Astrocyte of the cerebellum (primary cell): Measurements from ENCODE around the gene DLG2.
A peak's percentile ranks its signal among the peaks of the same experiment; 100 is the strongest.

ENCODE experiments used
- DNase-seq: peaks from one replicate; pipeline ENCODE4 v3.0.0-alpha.2; 2011; ENCODE audit warnings: low read depth
- H3K4me3 ChIP-seq: 2 replicates; pipeline ENCODE4 v1.5.1; 2011; ENCODE audit warnings: mild to moderate bottlenecking, low read depth, low read length, moderate library complexity
- in situ Hi-C: cut with HindIII; loops from 2 replicates; pipeline ENCODE4 v1.10.0; 2017; ENCODE audit warnings: low sequenced_read_pairs
- TF ChIP-seq, protein P1 (sequence below): IDR thresholded peaks from 2 replicates; pipeline ENCODE4 v1.5.1; 2012; ENCODE audit warnings: low read length, low read depth, moderate library complexity, mild to moderate bottlenecking; ENCODE audit errors: missing control alignments

The DLG2 gene

DNA sequence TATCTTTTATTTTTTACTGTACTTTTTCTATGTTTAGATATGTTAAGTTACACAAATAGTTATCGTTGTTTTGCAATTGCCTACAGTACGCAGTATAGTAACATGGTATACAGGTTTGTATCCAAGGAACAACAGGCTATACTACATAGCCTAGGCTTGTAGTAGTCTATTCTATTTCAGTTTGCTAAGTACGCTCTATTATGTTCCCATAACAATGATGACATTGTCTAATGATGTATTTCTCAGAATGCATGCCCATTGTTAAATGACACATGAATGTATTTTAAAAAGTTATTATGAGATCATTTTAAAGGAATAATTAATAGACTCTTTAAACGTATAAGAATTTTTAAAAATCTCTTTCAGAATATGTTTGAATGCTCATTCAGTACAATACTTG, 1644.3 kb downstream of the DLG2 start:
- DNase-seq = no peak
- TF ChIP-seq, protein P1, sequence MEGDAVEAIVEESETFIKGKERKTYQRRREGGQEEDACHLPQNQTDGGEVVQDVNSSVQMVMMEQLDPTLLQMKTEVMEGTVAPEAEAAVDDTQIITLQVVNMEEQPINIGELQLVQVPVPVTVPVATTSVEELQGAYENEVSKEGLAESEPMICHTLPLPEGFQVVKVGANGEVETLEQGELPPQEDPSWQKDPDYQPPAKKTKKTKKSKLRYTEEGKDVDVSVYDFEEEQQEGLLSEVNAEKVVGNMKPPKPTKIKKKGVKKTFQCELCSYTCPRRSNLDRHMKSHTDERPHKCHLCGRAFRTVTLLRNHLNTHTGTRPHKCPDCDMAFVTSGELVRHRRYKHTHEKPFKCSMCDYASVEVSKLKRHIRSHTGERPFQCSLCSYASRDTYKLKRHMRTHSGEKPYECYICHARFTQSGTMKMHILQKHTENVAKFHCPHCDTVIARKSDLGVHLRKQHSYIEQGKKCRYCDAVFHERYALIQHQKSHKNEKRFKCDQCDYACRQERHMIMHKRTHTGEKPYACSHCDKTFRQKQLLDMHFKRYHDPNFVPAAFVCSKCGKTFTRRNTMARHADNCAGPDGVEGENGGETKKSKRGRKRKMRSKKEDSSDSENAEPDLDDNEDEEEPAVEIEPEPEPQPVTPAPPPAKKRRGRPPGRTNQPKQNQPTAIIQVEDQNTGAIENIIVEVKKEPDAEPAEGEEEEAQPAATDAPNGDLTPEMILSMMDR = no peak
- H3K4me3 ChIP-seq = no peak overlapping the region
- in situ Hi-C loops = no loop called here

GRCh38 chr11:83979593-83979992, 1647.6 kb downstream of the DLG2 start:
- in situ Hi-C loops = no loop called here
- H3K4me3 ChIP-seq = no peak overlapping the region
- no peak for DNase-seq
- TF ChIP-seq, protein P1 = no peak

- TF ChIP-seq, protein P1 = no peak
- DNase-seq = no peak
- no peak overlapping the region for H3K4me3 ChIP-seq
- in situ Hi-C loops = no loop called here
These were observed 1648.2 kb downstream of the DLG2 start for GRCh38 chr11:83978942-83979341.

GRCh38 chr11:83976086-83976485, 1651.1 kb downstream of the DLG2 start:
- no peak for DNase-seq
- in situ Hi-C loops = no loop called here
- TF ChIP-seq, protein P1 = no peak
- H3K4me3 ChIP-seq = no peak overlapping the region

- DNase-seq = no peak
- no peak overlapping the region for H3K4me3 ChIP-seq
- in situ Hi-C loops = no loop called here
- TF ChIP-seq, protein P1 = no peak
These were observed 1654.6 kb downstream of the DLG2 start for GRCh38 chr11:83972536-83972935.

DNA sequence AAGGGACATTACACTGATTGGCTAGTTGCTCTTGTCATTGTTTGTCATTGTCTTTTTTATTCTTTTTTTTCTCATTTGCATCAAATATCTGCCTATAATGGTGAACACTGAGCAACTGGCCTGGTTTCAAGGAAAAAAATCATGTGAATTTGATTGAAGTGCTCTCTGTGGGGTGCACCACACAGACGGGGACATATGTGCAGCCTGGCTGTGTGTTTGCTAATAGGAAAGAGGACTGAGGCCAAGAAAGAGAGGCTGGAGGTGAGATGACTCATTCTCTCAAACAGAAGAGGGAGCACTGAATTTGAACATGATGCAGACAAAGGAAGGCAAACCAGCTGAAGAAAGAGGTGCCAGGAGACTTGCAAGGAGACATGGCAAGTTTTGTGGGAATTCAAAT, 1656.1 kb downstream of the DLG2 start:
- in situ Hi-C loops = no loop called here
- DNase-seq = peak; percentile 62
- TF ChIP-seq, protein P1 = no peak
- no peak overlapping the region for H3K4me3 ChIP-seq

DNA sequence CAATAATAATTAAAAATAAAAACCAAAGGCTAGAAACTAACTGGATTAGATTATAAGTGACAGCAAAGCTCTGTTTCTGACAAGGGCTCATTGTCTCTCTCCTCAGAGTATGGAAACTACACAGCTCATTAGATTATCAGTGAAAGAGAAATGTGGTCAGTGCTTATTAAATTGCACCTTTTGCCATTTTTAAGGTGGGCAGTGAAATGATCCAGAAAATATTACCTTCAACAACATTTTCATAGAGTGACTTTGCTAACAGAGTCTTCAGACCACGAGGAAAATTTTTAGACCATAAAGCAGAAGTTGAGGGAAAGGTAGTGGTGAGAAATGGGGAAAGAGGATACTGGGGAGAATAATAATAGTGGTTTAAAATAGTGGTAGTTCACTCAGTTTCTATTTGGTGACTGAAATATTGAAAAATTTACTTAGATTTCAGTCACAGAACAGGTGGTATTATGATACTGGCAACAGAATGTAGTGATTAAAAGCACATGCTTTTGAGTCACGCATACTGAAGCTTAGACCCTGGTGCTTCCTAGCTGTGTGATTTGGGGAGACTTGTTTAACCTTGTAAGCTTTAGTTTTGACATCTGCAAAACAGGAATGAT, 1657.0 kb downstream of the DLG2 start:
- no peak overlapping the region for H3K4me3 ChIP-seq
- in situ Hi-C loops = no loop called here
- no peak for DNase-seq

More for the DNA sequence above, 1657.0 kb downstream of the DLG2 start:
- TF ChIP-seq, protein P1 = no peak
